ENCODE measurements around the gene MPV17L2. TPM values are rescaled to one million over a fixed set of nuclear protein-coding genes. Genes with fewer than 3 reads are reported as not detected.

MPV17L2 gene
- total RNA-seq, 1 experiment from 2014 or later: 13.3 TPM

GRCh38 chr19:18221815-18222725, 29.1 kb downstream of the MPV17L2 start:
- no peaks in the 10 kb centered on the region for H3K36me3 ChIP-seq (ENCODE audit: control insufficient read depth, insufficient read depth, low read length)
- no TSS peak for BruUV-seq (replicated peaks)

More at GRCh38 chr19:18221815-18222725, 29.1 kb downstream of the MPV17L2 start:
- ATAC-seq (no peak), DNase-seq (ENCODE audit: low read depth, low spot score) (no peak)
- H3K9me3 ChIP-seq (ENCODE audit: control insufficient read depth, insufficient read depth, low read depth, low read length): no peaks in the 10 kb centered on the region
- H3K4me1 ChIP-seq (ENCODE audit: control insufficient read depth, insufficient read depth, low read length): no peaks in the 10 kb centered on the region; the same call in 1 of the 2 replicates
- ChIA-PET CTCF (no interaction called here), POLR2A (interaction anchor here (0.7 kb wide), 1 partner anchor 1088 kb away, joined by 10 read pairs; no protein-coding TSS in a partner anchor)
- H3K27ac ChIP-seq (ENCODE audit: low read length): no peak overlapping the region
- H3K4me3 ChIP-seq (ENCODE audit: low read depth in 2 of 2, low read length in 2 of 2): no peak overlapping the region
- intact Hi-C loops (cut with micrococcal nuclease; ENCODE audit: unreplicated experiment): no loop called here
- no peak for TF ChIP-seq SIN3A (IDR thresholded peaks at IDR 0.05; ENCODE audit: borderline replicate concordance, insufficient read depth, low read depth, low read length)
- no peak for TF ChIP-seq TCF7L2 (IDR thresholded peaks at IDR 0.05; ENCODE audit: low read depth, low read length)
- no peak for TF ChIP-seq POLR2AphosphoS5 (IDR thresholded peaks at IDR 0.05; ENCODE audit: low read depth, low read length)
- TF ChIP-seq CTCF (IDR thresholded peaks at IDR 0.05): no peak
- TF ChIP-seq REST (IDR thresholded peaks at IDR 0.05; ENCODE audit: insufficient read depth in 1 of 2, low read depth in 2 of 2, low read length in 1 of 2): no peak
- in situ Hi-C loops (cut with HindIII; ENCODE audit: low pct_unique_long_range_greater_than_20kb, low sequenced_read_pairs): no loop called here
- no peaks in the 10 kb centered on the region for H3K27me3 ChIP-seq (ENCODE audit: control insufficient read depth, insufficient read depth, low read length)
